NB4 (cell line): ENCODE data around the gene GNS.

Experiments used
- DNase-seq: peaks from one replicate; pipeline ENCODE4 v3.0.0; 2010; ENCODE audit warnings: low read depth
- H3K4me3 ChIP-seq: one replicate; pipeline ENCODE4 v1.5.1; 2011; ENCODE audit warnings: mild to moderate bottlenecking, low read depth, low read length, moderate library complexity
- CTCF ChIP-seq: IDR thresholded peaks from one replicate; pipeline ENCODE4 v1.5.1; 2012; ENCODE audit warnings: low read depth, low read length
- MAX ChIP-seq: IDR thresholded peaks from 2 replicates; pipeline ENCODE4 v1.6.1; 2011; ENCODE audit warnings: low read depth, low read length
- MYC ChIP-seq: IDR thresholded peaks from 2 replicates; pipeline ENCODE4 v1.6.1; 2011; ENCODE audit warnings: low read depth, low read length
- POLR2A ChIP-seq: IDR thresholded peaks from 2 replicates; pipeline ENCODE4 v1.6.1; 2011; ENCODE audit warnings: mild to moderate bottlenecking; ENCODE audit not compliant: insufficient read length; ENCODE audit errors: extremely low read depth

The GNS gene

GRCh38 chr12:64729909-64730587, 29.2 kb downstream of the GNS start:
- no peak for TF ChIP-seq MYC
- TF ChIP-seq CTCF: no peak
- TF ChIP-seq MAX: no peak
- no peak for TF ChIP-seq POLR2A
- H3K4me3 ChIP-seq: no peak overlapping the region
- peak; percentile 35 for DNase-seq

- no peak for DNase-seq
- TF ChIP-seq CTCF: no peak
- H3K4me3 ChIP-seq: no peak overlapping the region
These were observed 34.9 kb downstream of the GNS start for GRCh38 chr12:64724201-64724745.

DNA sequence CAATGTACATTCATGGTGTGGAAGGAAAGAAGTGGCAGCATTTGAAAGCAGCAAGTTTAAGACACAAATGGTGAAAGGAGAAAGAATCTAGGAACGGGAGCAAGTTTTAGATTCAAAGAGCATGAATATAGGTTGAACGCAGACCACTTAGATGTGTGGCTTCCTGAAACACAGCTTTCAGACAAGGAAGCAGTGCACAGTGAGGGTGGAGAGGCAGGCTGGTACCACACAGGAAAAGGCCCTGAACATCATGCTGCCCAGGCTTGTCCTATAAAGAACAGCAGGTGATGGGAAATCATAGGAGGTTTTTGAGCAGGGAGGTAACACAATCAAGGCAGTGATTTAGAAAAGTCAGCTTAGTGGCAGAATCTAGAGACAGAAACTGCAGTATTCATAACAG, 35.6 kb downstream of the GNS start:
- TF ChIP-seq MYC (no peak), POLR2A (no peak), MAX (no peak), CTCF (no peak)
- no peak for DNase-seq
- H3K4me3 ChIP-seq: no peak overlapping the region

- TF ChIP-seq MYC (no peak), MAX (no peak), POLR2A (no peak), CTCF (no peak)
- no peak overlapping the region for H3K4me3 ChIP-seq
- DNase-seq: no peak
These were observed 36.4 kb downstream of the GNS start for GRCh38 chr12:64722835-64723234.

DNA sequence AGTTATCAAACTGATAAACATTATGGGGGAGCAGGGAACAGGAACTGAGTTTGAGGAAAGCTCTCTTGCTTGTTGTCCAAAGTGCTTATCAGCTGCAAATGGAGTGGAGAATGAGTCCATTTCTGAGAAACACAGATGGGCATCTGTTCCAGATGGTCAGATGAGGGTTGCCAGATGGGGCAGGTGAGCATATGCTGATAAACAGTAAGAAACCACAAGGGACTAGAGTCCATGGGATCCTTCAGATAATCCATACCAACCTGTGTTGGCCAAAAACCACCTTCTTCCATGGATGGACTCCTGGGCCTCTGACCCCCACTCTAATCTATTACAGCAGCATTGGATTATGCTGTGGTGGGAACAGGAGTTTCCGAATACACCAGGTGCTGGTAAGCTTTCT, 38.3 kb downstream of the GNS start:
- TF ChIP-seq CTCF (no peak), MYC (no peak), MAX (no peak), POLR2A (no peak)
- no peak for DNase-seq
- H3K4me3 ChIP-seq: no peak overlapping the region

DNA sequence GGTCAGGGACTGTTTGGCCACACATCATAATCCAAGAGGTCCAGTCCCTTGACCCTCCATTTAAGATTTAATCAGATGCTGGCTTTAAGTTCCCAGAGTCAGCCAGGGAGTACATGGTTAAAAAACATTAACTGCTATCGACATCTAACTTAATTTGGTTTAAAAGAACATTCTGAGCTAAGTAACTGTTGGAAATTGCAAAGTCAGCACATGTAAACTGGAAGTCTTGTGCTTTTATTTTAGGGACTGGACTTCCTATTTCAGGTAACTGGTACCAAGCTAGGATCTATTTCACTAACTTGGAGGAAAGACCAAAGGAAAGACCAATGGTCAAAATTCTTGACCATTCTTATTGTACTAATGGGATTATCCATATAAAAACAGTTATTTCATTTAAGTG, 40.6 kb downstream of the GNS start:
- no peak for TF ChIP-seq MAX
- no peak for TF ChIP-seq CTCF
- no peak for TF ChIP-seq MYC
- no peak for TF ChIP-seq POLR2A
- no peak for DNase-seq
- H3K4me3 ChIP-seq: no peak overlapping the region
